Neural cell (in vitro differentiated cells): ENCODE results near the gene DPM3.

Experiments used
- CTCF ChIP-seq: fragments of 450-650 bp; IDR thresholded peaks from 2 replicates; pipeline ENCODE4 v1.5.1; 2014; ENCODE audit warnings: antibody characterized with exemption, mild to moderate bottlenecking, moderate library complexity; ENCODE audit not compliant: poor library complexity, severe bottlenecking
- EZH2 ChIP-seq: fragments of 200-600, 300-800 bp; shearing (Covaris generic), sonication (generic); IDR thresholded peaks from 2 replicates; pipeline ENCODE4 v1.6.1; 2014; ENCODE audit warnings: antibody characterized with exemption, low read length, borderline replicate concordance, mild to moderate bottlenecking; ENCODE audit not compliant: insufficient read depth, poor library complexity, severe bottlenecking
- RAD21 ChIP-seq: fragments of 450-650 bp; conservative IDR thresholded peaks from 2 replicates; pipeline ENCODE4 v1.6.1; 2014; ENCODE audit warnings: antibody characterized with exemption, mild to moderate bottlenecking, moderate library complexity

DNA sequence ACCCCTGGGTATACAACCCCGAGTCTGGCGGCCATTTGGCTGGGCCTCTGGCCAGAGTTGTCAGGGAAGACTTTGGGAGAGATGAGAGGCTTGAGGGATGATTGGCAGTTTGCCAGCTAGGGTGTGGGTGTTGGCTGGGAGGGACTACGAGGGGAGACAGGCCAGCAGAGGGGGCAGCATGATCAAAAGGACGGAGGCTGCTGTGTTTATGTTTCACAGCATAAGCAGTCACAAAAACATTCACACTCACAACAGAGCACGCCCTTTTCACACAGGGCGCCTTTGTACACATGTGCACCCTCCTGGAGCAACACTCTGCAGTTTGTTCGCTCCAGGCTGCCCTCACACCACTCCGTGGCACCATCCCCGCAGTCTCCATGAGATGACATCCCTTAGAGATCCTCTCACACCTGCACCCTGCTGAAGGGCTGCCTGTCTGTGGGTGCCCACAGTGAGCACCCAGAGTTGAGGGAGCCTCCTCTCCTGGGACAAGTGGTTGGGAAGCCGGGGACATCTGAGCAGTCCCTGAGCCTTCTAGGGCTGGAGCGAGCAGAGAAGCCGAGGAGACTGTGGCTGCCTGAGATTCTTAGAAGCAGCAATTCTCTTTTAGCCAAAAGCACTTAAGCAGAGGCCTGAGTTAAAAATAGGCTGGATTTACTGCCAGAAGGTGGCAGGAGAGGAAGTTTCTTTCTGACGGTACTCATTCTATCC, 46.3 kb downstream of the DPM3 start:
- TF ChIP-seq CTCF (peak; percentile 61), EZH2 (no peak), RAD21 (peak; percentile 55)
